NCI-H1436 (cell line): ENCODE data around the gene H6PD.

Experiments
- DNase-seq: peaks from one replicate; lab custom pipeline; 2025; lab: John Stamatoyannopoulos, UW

Gene H6PD

DNA sequence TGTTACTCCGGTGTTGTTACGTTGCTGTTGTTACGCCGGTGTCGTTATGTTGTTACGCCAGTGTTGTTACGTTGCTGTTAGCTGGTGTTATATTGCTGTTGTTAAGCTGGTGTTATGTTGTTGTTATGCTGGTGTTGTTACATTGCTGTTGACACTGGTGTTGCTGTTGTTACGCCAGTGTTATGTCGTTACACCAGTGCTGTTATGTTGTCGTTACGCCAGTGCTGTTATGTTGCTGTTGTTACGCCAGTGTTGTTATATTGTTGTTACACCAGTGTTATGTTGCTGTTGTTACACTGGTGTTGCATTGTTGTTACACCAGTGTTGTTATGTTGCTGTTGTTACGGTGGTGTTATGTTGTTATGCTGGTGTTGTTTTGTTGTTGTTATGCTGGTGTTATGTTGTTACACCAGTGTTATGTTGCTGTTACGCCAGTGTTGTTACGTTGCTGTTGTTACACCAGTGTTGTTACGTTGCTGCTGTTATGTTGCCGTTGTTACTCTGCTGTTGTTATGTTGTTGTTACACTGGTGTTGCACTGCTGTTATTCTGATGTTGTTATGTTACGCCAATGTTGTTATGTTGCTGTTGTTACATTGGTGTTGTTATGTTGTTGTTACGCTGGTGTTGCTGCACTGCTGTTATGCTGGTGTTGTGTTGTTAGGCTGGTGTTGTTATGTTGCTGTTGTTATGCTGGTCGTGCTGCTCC lies 25.6 kb downstream of the H6PD start:
- DNase-seq = no peak

GRCh38 chr1:9261496-9261895 lies 26.9 kb downstream of the H6PD start:
- DNase-seq = no peak

- DNase-seq = no peak
Observed at GRCh38 chr1:9262096-9262986, 27.8 kb downstream of the H6PD start.

- no peak for DNase-seq
Observed at GRCh38 chr1:9263276-9263855, 28.8 kb downstream of the H6PD start.

DNA sequence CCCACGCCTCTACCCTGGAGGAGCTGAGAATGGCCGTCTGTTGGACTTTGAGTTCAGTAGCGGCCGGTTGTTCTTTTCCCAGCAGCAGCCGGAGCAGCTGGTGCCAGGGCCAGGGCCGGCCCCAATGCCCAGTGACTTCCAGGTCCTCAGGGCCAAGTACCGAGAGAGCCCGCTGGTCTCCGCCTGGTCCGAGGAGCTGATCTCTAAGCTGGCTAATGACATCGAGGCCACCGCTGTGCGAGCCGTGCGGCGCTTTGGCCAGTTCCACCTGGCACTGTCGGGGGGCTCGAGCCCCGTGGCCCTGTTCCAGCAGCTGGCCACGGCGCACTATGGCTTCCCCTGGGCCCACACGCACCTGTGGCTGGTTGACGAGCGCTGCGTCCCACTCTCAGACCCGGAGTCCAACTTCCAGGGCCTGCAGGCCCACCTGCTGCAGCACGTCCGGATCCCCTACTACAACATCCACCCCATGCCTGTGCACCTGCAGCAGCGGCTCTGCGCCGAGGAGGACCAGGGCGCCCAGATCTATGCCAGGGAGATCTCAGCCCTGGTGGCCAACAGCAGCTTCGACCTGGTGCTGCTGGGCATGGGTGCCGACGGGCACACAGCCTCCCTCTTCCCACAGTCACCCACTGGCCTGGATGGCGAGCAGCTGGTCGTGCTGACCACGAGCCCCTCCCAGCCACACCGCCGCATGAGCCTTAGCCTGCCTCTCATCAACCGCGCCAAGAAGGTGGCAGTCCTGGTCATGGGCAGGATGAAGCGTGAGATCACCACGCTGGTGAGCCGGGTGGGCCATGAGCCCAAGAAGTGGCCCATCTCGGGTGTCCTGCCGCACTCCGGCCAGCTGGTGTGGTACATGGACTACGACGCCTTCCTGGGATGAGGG lies 29.7 kb downstream of the H6PD start:
- no peak for DNase-seq

DNA sequence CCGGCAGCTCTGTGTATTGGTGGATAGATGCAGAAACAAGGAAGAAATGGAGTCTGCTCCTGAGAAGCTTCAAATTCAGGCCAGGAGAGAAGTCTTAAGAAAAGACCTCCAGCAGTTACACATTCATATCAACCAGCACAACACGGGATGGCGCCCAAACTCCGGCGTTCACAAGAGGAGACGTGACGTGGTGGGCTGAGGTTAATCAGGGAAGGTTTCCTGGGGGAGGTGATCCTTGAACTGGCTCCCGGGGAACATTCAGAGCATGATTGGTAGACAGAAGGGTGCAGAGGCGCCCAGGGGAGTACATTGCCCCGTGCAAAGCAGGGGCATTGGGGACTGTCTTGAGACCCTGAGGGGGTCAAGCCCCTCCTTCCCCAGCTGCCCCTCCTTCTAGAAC lies 30.5 kb downstream of the H6PD start:
- DNase-seq = no peak

- no peak for DNase-seq
Observed at GRCh38 chr1:9265968-9266367, 31.4 kb downstream of the H6PD start.

GRCh38 chr1:9267352-9267686 lies 32.7 kb downstream of the H6PD start:
- no peak for DNase-seq

DNA sequence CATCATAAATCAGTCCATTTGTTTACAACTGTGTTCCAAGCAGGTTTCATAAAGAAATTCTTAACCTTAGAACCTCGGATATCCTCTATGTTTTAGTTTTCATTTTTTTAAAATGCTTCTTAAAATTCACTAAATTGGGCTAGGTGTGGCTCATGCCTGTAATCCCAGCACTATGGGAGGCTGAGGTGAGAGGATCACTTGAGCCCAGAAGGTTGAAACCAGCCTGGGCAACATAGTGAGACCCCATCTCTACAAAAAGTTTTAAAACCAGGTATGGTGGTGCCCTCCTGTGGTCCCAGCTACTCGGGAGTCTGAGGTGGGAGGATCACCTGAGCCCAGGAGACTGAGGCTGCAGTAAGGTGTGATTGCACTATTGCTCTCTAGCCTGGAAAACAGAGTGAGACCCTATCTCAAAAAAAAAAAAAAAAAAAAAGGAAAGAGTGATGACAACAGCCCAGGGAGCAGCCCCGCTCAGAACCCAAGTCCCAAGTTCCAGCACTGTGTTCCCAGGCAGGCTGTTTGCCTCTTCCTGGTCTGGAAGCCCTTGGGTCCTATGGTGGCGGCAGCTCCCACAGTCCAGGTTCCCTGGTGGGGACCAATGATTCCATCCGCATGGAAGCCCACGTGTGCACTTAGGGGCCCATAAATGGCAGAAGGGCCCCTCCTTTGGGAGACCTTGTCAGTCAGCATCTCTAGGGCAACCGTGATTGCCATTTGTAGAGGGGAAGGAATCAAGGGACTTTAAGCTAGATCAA lies 33.4 kb downstream of the H6PD start:
- DNase-seq = no peak

- no peak for DNase-seq
Observed at GRCh38 chr1:9269078-9269501, 34.5 kb downstream of the H6PD start.

DNA sequence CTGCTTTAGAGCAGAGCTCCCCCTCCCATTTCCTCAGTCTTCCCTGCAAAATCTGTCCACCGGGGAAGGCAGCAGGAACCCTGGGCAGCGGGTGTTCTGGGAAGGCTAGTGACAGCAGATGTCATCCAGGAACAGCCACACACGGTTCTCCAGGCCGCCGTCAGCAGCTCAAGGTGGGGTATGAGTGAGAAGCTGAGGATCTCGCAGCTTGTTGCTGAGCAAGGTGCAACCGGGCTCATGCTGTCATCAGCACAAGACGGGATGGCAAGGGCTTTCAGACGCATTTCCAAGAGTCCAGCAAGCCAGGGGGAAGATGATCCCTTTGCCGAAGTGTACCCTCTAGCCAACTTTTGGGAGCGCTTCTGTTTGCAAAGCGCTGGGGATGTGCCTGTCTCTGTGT lies 35.1 kb downstream of the H6PD start:
- DNase-seq = no peak

GRCh38 chr1:9270290-9270883 lies 35.8 kb downstream of the H6PD start:
- peak; percentile 30 for DNase-seq

- no peak for DNase-seq
Observed at GRCh38 chr1:9271283-9271682, 36.7 kb downstream of the H6PD start.

GRCh38 chr1:9271861-9272595 lies 37.5 kb downstream of the H6PD start:
- no peak for DNase-seq

GRCh38 chr1:9273177-9273576 lies 38.6 kb downstream of the H6PD start:
- DNase-seq = no peak

DNA sequence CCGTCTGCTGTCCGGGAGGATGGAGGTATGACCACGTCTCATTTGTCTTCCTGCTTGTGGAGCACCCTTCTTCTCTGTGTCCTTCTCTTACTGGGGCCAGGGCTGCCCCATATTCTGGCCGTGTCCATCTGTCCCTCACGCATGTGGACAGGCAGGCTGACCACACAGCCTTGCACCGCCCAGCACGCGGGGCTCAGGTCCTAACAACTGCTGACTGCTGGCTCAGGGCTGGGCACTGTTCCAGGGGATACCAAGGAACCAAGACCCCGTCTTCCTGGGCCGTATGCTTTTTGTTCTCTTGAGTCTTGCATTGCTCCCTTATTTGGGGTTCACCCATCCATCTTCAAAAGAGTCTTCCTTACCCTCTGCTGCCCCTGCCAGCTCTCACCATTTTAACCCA lies 40.6 kb downstream of the H6PD start:
- DNase-seq = no peak

GRCh38 chr1:9275567-9276034 lies 41.0 kb downstream of the H6PD start:
- DNase-seq = no peak

DNA sequence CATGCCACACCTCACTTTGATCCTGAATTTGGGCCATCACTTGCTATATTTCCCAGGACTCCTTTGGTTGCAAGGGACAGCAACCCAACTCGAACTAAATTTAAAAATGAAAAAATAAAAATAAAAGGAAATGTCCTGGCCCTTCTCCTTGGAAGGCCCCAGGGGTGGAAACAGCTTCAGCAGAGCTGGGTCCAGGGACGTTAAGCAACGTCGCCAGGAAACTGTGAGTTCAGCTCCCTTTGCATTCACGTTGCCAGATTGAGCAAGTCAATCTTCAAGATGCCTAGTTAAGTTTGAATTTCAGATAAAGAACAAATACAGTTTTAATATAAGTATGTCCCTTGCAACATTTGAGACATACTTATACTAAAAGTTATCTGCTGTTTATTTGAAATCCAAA lies 43.5 kb downstream of the H6PD start:
- no peak for DNase-seq

DNA sequence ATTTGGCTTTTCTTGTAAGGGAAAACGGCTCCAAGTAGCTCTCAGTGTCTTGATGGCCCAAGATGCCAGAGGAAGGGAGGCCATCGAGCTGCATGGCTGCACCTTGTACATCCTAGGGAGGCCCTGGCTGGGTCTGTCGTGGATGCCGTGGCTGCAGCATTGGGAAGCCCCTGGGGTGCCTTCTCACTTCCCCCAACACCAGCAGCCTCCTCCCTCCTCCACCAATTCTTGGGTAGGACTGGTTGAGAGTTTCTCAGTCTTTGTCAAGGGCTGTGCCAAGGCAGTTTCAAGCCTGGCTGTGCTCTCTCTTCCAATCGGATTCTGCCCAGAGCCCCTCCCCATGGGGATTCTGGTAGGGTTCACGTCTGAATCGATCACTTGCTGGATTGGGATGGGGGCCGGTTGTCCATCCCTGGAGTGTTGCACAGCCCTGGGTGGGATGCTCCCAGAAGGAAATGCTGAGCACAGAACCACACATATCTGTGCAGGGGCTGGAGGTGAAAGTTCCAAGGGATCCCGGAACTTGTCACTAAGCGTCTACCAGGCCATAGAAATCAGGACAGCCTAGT lies 44.1 kb downstream of the H6PD start:
- no peak for DNase-seq
